HL-60/S4 (cell line): Measurements from ENCODE around the gene CD70.
"Not testable (repeated sequence)": the region's sequence is repeated elsewhere in the genome, so short reads cannot be mapped to it uniquely, and the experiment has no call there.

ENCODE experiments used
- in situ Hi-C: fragments of 300-500 bp; cut with MboI; formaldehyde crosslinking; loops from 2 replicates; pipeline ENCODE4 v1.14.3; 2022; ENCODE audit warnings: low sequenced_read_pairs

CD70 gene

GRCh38 chr19:6598254-6598892 lies 7.4 kb upstream of the CD70 start:
- in situ Hi-C loops = not testable (repeated sequence)

GRCh38 chr19:6597471-6598253 lies 6.7 kb upstream of the CD70 start:
- in situ Hi-C loops = not testable (repeated sequence)

GRCh38 chr19:6596621-6597020 lies 5.7 kb upstream of the CD70 start:
- in situ Hi-C loops = no loop called here

GRCh38 chr19:6593651-6594416 lies 2.9 kb upstream of the CD70 start:
- in situ Hi-C loops = no loop called here

DNA sequence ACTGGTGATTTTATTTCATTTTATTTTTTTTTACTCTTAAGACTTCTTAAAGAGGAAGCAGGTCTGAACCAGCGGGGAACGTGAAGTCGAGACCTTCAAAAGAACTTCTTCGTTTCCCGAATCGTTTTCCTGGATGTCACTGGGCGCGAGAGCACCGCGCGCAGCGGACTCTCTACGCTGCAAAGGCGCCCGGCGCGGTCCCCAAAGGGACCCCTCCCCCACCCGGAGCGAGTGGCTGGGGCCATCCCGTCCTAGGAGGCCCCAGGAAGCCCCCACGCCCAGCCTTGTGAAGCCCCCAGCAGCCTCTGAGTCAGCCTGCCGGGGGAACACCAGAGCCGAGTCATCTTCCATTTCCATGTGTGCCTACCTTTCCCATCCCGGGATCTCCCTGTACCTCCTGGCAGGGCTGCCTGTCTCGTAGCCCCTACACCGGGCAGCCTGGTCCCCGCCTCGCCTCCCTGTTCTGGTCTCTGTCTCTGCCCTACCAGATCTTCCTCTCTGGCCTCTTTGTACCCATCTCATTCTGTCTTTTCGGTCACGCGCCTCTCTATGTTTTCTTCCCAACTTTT lies 608 bp downstream of the CD70 start:
- in situ Hi-C loops = no loop called here

GRCh38 chr19:6589711-6590257 lies 1.2 kb downstream of the CD70 start:
- in situ Hi-C loops = no loop called here

DNA sequence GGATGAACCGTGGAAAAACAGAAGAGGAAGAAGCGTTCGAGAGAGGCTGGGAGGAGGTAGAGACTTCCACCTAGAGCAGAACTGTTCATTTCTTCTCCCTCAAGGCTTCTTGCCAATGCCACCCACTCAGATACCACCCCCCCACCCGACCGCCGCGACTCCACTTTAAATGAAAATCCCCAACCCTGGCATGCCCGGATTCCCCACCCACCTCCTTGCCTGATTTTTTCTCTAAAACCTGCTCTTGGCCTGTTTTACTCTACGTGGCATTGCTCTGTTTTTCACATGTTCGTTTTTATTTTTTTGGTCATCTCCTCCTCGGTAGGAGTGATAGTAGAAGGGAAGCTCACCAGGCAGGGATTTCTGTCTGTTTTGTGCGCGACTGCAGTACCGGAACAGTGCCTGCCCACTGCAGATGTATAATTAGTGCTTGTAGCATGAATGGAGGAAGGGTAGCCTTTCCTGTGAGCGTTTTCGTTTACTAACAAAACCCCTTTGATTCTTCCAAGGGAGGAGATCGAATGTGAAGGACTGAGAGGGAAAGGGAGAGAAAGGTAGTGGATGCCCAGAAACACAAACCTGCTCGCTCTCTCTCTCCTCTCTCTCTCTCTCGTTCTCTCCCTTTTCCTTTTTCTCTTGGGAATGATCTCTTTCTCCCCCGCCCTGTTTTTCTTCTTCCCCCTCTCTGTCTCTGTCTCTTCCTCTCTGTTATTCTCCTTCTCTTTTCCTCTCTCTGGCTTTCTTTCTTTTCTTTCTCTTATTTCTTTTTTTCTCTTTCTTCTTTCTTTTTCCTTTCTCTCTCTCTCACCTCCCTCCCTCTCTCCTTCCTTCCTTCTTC lies 2.2 kb downstream of the CD70 start:
- in situ Hi-C loops = no loop called here

DNA sequence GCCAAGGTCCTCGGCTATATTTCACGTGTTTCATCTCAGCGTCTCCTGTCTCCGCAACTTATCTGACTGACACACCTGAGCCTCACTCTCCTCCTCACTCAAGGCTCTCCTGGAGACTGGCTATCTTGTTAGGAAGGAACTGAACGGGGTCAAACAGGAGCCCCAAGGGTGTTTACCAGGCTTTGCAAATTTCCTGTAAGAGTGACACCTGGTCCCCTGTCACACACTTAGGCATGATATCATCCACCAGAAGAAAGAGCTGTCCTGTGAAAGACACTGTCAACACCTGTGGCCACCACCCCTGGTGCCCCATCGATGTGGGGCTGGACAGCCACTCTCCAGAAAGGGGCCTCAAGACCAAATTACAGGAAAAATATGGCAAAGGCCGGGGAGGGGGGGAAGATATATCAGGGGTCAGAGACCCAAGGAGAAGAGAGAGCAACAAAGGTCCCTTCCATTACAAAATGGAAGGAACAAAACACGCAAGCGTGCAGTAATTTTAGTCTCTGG lies 2.9 kb downstream of the CD70 start:
- in situ Hi-C loops = no loop called here

DNA sequence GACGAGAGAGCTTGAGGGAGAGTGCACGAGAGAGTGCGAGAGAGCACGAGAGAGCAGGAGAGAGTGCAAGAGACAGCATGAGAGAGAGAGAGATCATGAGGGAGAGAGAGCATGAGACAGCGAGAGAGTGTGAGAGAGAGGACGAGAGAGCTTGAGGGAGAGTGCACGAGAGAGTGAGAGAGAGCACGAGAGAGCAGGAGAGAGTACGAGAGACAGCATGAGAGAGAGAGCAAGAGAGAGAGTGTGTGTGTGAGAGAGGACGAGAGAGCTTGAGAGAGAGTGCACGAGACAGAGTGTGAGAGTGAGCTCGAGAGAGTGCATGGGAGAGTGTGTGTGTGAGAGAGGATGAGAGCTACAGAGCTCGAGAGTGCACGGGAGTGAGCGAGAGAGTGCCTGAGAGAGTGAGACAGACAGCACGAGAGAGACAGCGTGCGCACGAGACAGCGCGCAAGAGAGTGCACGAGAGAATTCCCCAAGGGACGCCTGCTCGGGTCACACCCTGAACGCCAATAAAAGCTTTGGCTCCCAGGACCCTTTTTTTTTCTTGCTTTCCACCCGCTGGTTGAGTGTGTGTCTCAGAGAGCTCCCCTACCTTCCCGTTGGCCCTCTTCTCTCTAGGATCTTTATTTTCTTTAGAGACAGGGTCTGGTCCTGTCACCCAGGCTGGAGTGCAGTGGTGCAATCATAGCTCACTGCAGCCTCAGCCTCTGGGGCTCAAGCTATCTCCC lies 3.7 kb downstream of the CD70 start:
- in situ Hi-C loops = no loop called here

- in situ Hi-C loops = no loop called here
These were observed 4.2 kb downstream of the CD70 start for GRCh38 chr19:6586726-6587092.

DNA sequence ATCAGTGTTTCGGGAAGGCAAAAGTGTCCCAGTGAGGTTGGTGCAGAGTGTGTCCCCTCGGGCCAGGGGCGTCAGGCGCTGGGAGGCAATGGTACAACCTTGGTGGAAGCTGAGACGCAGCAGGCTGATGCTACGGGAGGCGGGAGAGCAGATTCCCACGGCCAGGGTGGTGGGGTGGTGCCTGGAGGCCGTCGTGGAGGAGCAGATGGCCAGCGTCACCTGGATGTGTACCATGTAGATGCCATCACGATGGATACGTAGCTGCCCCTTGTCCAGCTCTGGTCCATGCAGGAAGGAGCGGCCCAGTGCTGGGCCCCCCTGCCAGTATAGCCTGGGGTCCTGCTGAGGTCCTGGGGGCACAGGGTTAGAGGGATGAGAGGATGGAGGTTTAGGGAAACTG lies 4.9 kb downstream of the CD70 start:
- in situ Hi-C loops = no loop called here

DNA sequence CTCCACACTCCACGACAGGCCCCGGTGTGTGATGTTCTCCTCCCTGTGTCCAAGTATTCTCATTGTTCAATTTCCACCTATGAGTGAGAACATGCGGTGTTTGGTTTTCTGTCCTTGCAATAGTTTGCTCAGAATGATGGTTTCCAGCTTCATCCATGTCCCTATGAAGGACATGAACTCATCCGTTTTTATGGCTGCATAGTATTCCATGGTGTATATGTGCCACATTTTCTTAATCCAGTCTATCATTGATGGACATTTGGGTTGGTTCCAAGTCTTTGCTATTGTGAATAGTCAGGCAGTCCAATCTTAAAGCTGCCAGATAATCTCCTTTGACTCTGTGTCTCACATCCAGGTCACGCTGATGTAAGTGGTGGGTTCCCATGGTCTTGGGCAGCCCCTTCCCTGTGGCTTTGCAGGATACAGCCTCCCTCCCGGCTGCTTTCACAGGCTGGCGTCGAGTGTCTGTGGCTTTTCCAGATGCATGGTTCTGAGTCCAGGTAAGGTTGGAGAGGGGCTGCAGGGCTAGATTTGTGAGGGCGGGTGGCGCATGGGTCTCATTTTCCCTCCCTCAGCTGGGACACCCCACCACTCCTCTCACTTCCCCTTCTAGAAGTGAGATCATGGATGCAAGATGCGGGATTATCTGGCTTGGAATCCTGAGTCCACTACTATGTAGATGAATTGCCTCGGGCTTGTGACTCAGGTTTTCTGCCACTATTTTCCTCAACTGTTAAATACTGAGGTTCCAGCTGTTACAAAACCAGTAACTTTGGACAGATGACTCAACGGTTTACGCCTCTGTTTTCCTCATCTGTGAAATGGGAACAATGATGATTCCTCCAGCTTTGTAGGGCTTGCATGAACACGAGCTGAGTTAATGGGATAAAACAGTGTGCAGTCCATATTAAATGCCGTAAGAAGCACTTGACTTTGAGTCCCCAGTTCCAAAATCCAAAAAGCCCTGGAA lies 8.2 kb downstream of the CD70 start:
- in situ Hi-C loops = not testable (repeated sequence)

GRCh38 chr19:6580313-6580712 lies 10.6 kb downstream of the CD70 start:
- in situ Hi-C loops = no loop called here

DNA sequence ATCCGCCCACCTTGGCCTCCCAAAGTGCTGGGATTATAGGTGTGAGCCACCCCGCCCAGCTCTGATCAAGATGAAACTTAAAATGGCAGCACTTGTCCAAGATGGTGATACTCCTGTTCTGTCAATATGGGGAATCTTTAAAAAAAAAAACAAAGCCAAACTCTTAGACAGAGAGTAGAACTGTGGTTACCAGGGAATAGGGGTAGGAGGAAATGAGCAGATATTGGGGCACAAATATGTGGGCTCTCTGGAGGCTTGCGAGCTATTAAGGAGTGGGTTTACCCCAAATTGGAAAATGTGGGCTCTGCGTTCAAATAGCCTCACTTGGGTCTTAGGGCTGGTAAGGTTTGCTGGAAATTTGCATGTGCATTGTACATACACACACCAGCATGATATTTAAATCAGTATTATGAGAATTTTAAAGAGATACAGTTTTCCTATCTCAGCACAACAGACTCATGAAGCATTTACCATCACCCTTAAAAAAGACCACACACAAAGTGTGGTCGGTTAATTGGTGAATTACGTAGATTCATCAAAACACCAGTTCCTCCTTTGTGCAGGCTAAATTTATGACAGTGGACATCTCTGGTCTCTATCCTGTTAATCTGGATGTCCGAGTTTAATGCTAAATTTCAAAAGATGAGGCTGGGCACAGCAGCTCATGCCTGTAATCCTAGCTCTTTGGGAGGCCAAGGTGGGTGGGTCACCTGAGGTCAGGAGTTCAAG lies 11.3 kb downstream of the CD70 start:
- in situ Hi-C loops = no loop called here

- in situ Hi-C loops = no loop called here
These were observed 13.3 kb downstream of the CD70 start for GRCh38 chr19:6577476-6578125.

DNA sequence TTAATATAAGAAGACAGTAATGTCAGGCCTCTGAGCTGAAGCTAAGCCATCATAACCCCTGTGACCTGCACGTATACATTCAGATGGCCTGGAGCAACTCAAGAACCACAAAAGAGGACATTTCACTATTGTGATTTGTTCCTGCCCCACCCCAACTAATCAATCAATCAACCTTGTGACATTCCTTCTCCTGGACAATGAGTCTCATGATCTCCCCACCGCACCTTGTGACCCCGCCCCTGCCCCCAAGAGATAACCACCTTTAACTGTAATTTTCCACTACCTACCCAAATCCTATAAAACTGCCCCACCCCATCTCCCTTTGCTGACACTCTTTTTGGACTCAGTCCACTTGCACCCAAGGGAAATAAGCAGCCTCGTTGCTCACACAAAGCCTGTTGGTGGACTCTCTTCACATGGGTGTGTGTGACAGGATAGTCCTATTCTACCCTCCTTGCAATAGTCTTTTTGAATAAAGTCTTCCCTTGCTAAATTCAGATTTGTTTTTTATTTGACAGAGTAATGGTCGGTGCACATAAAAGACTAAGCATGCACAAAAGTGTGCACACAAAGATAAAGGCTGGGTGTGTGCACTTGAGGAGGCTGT lies 14.0 kb downstream of the CD70 start:
- in situ Hi-C loops = no loop called here

DNA sequence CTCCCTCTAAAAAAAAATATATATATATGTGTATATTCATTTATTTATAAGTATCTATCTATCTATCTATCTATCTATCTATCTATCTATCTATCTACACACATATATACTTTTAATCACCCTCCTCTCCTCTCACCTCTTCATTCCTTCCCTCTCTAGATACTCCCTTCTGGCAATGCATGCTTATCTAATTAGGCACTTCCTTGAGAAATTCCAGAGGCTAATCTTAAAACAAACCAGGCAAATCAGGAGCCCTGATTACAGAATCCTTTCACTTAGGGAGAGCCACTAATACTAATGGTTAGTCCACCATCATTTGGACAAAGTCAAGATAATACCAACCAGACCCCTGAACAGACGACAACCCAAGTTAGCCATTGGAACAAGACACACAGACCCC lies 17.6 kb downstream of the CD70 start:
- in situ Hi-C loops = no loop called here
